ENCODE data around the gene FKBP1A. TPM values are rescaled to one million over a fixed set of nuclear protein-coding genes. Genes with fewer than 3 reads are reported as not detected.

FKBP1A gene
- total RNA-seq, 4 donors from 2014 or later, result 78.6 to 116 (median 86.8) TPM

DNA sequence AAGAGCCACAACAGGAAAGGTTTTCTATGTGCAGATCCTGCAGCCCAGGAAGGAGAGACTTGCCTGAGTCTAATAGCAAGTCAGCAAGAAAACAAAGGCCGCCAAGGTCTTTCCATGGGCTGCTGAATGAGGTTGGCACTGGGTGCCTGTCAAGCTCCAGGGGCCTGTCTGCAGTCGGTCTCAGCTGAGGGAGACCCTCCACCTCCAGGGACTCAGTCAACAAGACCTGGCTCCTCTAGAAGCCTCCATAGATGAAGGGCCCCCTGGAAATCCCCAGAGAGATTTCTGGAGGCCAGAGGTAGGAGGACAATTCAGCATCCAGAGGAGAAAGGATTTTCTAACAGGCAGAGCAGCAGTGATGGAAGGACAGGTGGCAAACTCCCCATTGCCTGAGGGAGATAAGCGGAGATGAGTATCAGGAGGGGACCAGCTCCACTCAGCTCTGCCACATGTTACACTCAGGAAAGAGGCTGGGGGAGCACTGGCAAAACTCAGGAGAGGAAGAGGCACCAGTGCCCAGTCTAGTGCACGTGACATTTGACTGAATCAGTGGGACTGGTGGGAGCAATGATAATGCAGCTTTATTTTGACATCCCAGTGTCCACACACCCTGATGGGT lies 33.5 kb upstream of the FKBP1A start:
- H3K9me3 ChIP-seq, result peaks cover 0 to under 1% (median 0%) of the 10 kb centered on the region in 3 donors
- TF ChIP-seq POLR2A (IDR thresholded peaks at IDR 0.05) (no peak), EP300 (IDR thresholded peaks at IDR 0.05) (no peak), POLR2AphosphoS5 (IDR thresholded peaks at IDR 0.05) (no peak)
- TF ChIP-seq, protein P1, sequence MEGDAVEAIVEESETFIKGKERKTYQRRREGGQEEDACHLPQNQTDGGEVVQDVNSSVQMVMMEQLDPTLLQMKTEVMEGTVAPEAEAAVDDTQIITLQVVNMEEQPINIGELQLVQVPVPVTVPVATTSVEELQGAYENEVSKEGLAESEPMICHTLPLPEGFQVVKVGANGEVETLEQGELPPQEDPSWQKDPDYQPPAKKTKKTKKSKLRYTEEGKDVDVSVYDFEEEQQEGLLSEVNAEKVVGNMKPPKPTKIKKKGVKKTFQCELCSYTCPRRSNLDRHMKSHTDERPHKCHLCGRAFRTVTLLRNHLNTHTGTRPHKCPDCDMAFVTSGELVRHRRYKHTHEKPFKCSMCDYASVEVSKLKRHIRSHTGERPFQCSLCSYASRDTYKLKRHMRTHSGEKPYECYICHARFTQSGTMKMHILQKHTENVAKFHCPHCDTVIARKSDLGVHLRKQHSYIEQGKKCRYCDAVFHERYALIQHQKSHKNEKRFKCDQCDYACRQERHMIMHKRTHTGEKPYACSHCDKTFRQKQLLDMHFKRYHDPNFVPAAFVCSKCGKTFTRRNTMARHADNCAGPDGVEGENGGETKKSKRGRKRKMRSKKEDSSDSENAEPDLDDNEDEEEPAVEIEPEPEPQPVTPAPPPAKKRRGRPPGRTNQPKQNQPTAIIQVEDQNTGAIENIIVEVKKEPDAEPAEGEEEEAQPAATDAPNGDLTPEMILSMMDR (IDR thresholded peaks at IDR 0.05), result no peak
- 0 to 62% methylated on average over 1 to 3 of the region's 4 CpGs for whole genome bisulfite sequencing, 2 donors (ENCODE audit: low coverage in 1 of 2)
- no peak for ATAC-seq
- H3K36me3 ChIP-seq, result no peaks in the 10 kb centered on the region
- no peak overlapping the region for H3K27ac ChIP-seq
- no peak overlapping the region for H3K4me3 ChIP-seq
- no peaks in the 10 kb centered on the region for H3K4me1 ChIP-seq
- H3K27me3 ChIP-seq, result peaks cover 37% of the 10 kb centered on the region

DNA sequence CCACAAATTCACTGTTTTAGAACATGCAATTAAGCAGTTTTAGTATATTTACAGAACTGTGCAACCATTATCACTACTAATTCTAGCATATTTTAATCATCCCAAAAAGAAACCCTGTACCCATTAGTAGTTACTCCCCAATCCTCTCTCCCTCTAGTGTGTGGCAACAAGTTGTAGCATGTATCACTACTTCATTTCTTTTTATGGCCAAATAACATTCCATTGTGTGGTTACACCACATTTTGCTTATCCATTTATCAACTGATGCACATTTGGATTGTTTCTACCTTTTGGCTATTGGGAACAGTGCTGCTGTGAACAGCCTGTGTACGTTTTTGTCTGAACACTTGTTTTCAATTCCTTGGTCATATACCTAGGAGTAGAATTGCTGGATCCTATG lies 31.5 kb upstream of the FKBP1A start:
- no peak overlapping the region for H3K27ac ChIP-seq
- no peaks in the 10 kb centered on the region for H3K36me3 ChIP-seq
- peaks cover 0 to 11% (median 0%) of the 10 kb centered on the region in 3 donors for H3K9me3 ChIP-seq
- H3K27me3 ChIP-seq, result peaks cover 42% of the 10 kb centered on the region
- no peaks in the 10 kb centered on the region for H3K4me1 ChIP-seq
- TF ChIP-seq POLR2A (IDR thresholded peaks at IDR 0.05) (no peak), EP300 (IDR thresholded peaks at IDR 0.05) (no peak), POLR2AphosphoS5 (IDR thresholded peaks at IDR 0.05) (no peak)
- TF ChIP-seq, protein P1 (IDR thresholded peaks at IDR 0.05), result no peak
- ATAC-seq, result no peak
- H3K4me3 ChIP-seq, result no peak overlapping the region
- 48% methylated on average over 1 of the region's 1 CpG; no CpG with 5 or more reads in 1 of the 2 donors for WGBS, 2 donors (ENCODE audit: low coverage in 1 of 2)

DNA sequence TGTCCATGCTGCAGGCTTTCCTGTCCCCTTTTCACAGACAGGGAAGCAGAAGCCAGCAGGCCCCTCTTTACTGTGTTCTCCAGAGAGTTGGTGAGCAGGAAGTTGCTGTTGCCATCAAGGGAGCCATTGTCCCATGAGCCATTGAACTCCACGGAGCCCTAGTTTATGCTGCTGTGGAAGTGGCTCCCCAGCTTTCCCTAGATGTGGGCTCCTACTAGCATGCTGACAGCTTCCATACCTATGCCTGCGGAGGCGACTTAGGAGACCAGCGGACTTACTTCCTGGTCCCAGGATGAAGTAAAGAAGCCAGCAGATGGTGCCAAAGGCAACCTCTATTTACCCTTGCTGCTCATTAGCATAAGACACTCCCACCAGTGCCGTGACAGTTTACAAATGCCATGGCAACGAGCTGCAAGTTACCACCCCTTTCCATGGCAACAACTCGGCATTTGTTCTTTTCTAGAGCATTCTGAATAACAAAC lies 30.8 kb upstream of the FKBP1A start:
- WGBS, 2 donors (ENCODE audit: low coverage in 1 of 2), result 32 to 41% methylated on average over 6 to 7 of the region's 7 CpGs
- Histone ChIP-seq H3K36me3 (no peaks in the 10 kb centered on the region), H3K4me3 (no peak overlapping the region), H3K27me3 (peaks cover 48% of the 10 kb centered on the region), H3K9me3 (peaks cover 0 to 11% (median 0%) of the 10 kb centered on the region in 3 donors), H3K27ac (no peak overlapping the region), H3K4me1 (no peaks in the 10 kb centered on the region)
- ATAC-seq, result no peak
- TF ChIP-seq, protein P1 (IDR thresholded peaks at IDR 0.05), result no peak
- no peak for TF ChIP-seq POLR2A (IDR thresholded peaks at IDR 0.05)
- TF ChIP-seq EP300 (IDR thresholded peaks at IDR 0.05), result no peak
- no peak for TF ChIP-seq POLR2AphosphoS5 (IDR thresholded peaks at IDR 0.05)

DNA sequence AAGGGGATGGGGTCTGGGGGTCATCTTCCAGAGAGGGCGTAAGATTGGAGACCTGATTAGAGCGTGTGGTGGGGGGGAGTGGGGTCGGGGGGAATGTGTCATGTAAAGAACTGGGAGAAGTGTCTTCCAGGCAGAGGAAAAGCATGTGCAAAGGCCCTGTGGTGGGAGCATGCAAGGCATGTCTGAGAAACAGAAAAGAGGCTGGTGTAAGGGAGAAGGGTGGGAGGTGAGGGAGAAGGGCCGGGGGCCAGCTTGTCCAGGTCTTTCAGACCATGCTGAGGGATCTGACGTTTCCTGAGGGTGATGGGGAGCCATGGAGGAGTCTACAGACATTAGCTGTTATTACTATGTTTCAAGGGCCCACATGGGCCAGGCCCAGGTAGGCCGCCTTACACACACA lies 30.4 kb upstream of the FKBP1A start:
- Histone ChIP-seq H3K4me1 (no peaks in the 10 kb centered on the region), H3K27me3 (peaks cover 53% of the 10 kb centered on the region), H3K4me3 (no peak overlapping the region), H3K36me3 (no peaks in the 10 kb centered on the region), H3K9me3 (peaks cover 0 to 11% (median 0%) of the 10 kb centered on the region in 3 donors), H3K27ac (no peak overlapping the region)
- ATAC-seq, result no peak
- WGBS, 2 donors (ENCODE audit: low coverage in 1 of 2), result 75 to 100% methylated on average over 1 to 5 of the region's 6 CpGs
- no peak for TF ChIP-seq POLR2AphosphoS5 (IDR thresholded peaks at IDR 0.05)
- no peak for TF ChIP-seq POLR2A (IDR thresholded peaks at IDR 0.05)
- TF ChIP-seq, protein P1 (IDR thresholded peaks at IDR 0.05), result no peak
- TF ChIP-seq EP300 (IDR thresholded peaks at IDR 0.05), result no peak

DNA sequence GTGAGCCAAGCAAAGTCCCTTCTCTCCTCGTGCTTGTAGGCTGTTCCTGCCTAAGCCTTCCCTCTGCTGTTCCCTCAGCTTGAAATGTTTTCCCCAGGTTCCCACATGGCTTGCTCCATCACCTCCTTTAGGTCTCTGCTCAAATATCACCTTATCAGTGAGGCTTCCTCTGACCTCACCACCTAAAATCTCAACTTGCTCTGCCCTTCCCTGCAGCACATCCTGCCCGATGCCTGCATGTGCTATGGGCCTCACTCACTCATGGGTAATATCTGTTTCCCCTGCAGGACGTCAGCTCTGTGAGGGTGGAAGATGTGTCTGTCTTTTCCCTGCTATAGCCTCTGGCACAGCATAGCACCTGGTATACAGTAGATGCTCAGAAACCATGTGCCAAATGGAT lies 29.9 kb upstream of the FKBP1A start:
- Histone ChIP-seq H3K4me1 (no peaks in the 10 kb centered on the region), H3K9me3 (peaks cover 0 to 11% (median 0%) of the 10 kb centered on the region in 3 donors), H3K4me3 (no peak overlapping the region), H3K27ac (no peak overlapping the region), H3K27me3 (peaks cover 57% of the 10 kb centered on the region), H3K36me3 (no peaks in the 10 kb centered on the region)
- 27 to 34% methylated on average over 2 to 3 of the region's 3 CpGs for WGBS, 2 donors (ENCODE audit: low coverage in 1 of 2)
- no peak for ATAC-seq
- TF ChIP-seq POLR2AphosphoS5 (IDR thresholded peaks at IDR 0.05) (no peak), EP300 (IDR thresholded peaks at IDR 0.05) (no peak), POLR2A (IDR thresholded peaks at IDR 0.05) (no peak)
- TF ChIP-seq, protein P1 (IDR thresholded peaks at IDR 0.05), result no peak

Data from gastroesophageal sphincter (tissue), 4 donors.